ENCODE data around the gene HDAC9. TPM values are rescaled to one million over a fixed set of nuclear protein-coding genes. Genes with fewer than 3 reads are reported as not detected.

Gene HDAC9
- total and polyA plus RNA-seq, 7 donors: 0.38 to 34.2 (median 16.8) TPM

GRCh38 chr7:18515067-18515466, 19.5 kb downstream of the HDAC9 start:
- H3K36me3 ChIP-seq (ENCODE audit: insufficient read depth in 1 of 2, low read depth in 1 of 2): no peaks in the 10 kb centered on the region
- no peaks in the 10 kb centered on the region for H3K9me3 ChIP-seq
- no peak for TF ChIP-seq CTCF (IDR thresholded peaks at IDR 0.05)
- ATAC-seq (no peak), DNase-seq (no peak)
- H3K4me1 ChIP-seq: peaks cover 67% of the 10 kb centered on the region
- intact Hi-C loops (cut with DNase I): no loop called here
- H3K27ac ChIP-seq: peak overlapping the region; percentile 87
- H3K4me3 ChIP-seq: no peak overlapping the region
- 36 to 61% (median 39%) methylated on average over 2 of the region's 2 CpGs for WGBS, 3 donors
- no peaks in the 10 kb centered on the region for H3K27me3 ChIP-seq (ENCODE audit: insufficient read depth in 3 of 3, low read length in 2 of 3)

GRCh38 chr7:18517646-18518045, 22.1 kb downstream of the HDAC9 start:
- no peak for TF ChIP-seq CTCF (IDR thresholded peaks at IDR 0.05)
- peak overlapping the region; percentile 87 for H3K27ac ChIP-seq
- DNase-seq: no peak
- no peaks in the 10 kb centered on the region for H3K9me3 ChIP-seq
- peak overlapping the region; percentile 51 for H3K4me3 ChIP-seq
- no peak for ATAC-seq
- no peaks in the 10 kb centered on the region for H3K27me3 ChIP-seq (ENCODE audit: insufficient read depth in 3 of 3, low read length in 2 of 3)
- H3K36me3 ChIP-seq (ENCODE audit: insufficient read depth in 1 of 2, low read depth in 1 of 2): no peaks in the 10 kb centered on the region
- 67 to 90% (median 72%) methylated on average over 2 of the region's 2 CpGs for WGBS, 3 donors
- peaks cover 63% of the 10 kb centered on the region for H3K4me1 ChIP-seq
- intact Hi-C loops (cut with DNase I): no loop called here

- H3K4me3 ChIP-seq: peak overlapping the region; percentile 51
- DNase-seq (no peak), ATAC-seq (peak; percentile 74 to 80 (median 75))
- no peaks in the 10 kb centered on the region for H3K9me3 ChIP-seq
- no peak for TF ChIP-seq CTCF (IDR thresholded peaks at IDR 0.05)
- H3K36me3 ChIP-seq (ENCODE audit: insufficient read depth in 1 of 2, low read depth in 1 of 2): no peaks in the 10 kb centered on the region
- no peaks in the 10 kb centered on the region for H3K27me3 ChIP-seq (ENCODE audit: insufficient read depth in 3 of 3, low read length in 2 of 3)
- peaks cover 59% of the 10 kb centered on the region for H3K4me1 ChIP-seq
- WGBS, 3 donors: 34 to 58% (median 40%) methylated on average over 6 of the region's 6 CpGs
- peak overlapping the region; percentile 87 for H3K27ac ChIP-seq
- intact Hi-C loops (cut with DNase I): no loop called here
Observed at GRCh38 chr7:18518555-18518954, 23.0 kb downstream of the HDAC9 start.

- intact Hi-C loops (cut with DNase I): no loop called here
- Histone ChIP-seq H3K4me1 (peaks cover 60% of the 10 kb centered on the region), H3K9me3 (no peaks in the 10 kb centered on the region), H3K27me3 (ENCODE audit: insufficient read depth in 3 of 3, low read length in 2 of 3) (no peaks in the 10 kb centered on the region), H3K36me3 (ENCODE audit: insufficient read depth in 1 of 2, low read depth in 1 of 2) (no peaks in the 10 kb centered on the region), H3K4me3 (peak overlapping the region; percentile 27), H3K27ac (peak overlapping the region; percentile 87)
- peak; percentile 91 to 95 (median 94) for ATAC-seq
- DNase-seq: peak in 1 of 2 donors; percentile 64
- 20 to 35% (median 29%) methylated on average over 5 of the region's 5 CpGs for WGBS, 3 donors
- no peak for TF ChIP-seq CTCF (IDR thresholded peaks at IDR 0.05)
Observed at GRCh38 chr7:18520450-18521235, 25.1 kb downstream of the HDAC9 start.

- H3K9me3 ChIP-seq: no peaks in the 10 kb centered on the region
- no peaks in the 10 kb centered on the region for H3K36me3 ChIP-seq (ENCODE audit: insufficient read depth in 1 of 2, low read depth in 1 of 2)
- DNase-seq: no peak
- H3K4me1 ChIP-seq: peaks cover 60% of the 10 kb centered on the region
- no peaks in the 10 kb centered on the region for H3K27me3 ChIP-seq (ENCODE audit: insufficient read depth in 3 of 3, low read length in 2 of 3)
- TF ChIP-seq CTCF (IDR thresholded peaks at IDR 0.05): no peak
- intact Hi-C loops (cut with DNase I): no loop called here
- WGBS, 3 donors: 61 to 79% (median 62%) methylated on average over 3 of the region's 3 CpGs
- H3K27ac ChIP-seq: peak overlapping the region; percentile 87
- peak overlapping the region; percentile 27 for H3K4me3 ChIP-seq
- ATAC-seq: no peak
Observed at GRCh38 chr7:18521236-18521589, 25.7 kb downstream of the HDAC9 start.
